Sciatic nerve (tissue), 2 donors: Measurements from ENCODE around the gene MARCHF3. TPM values are rescaled to one million over a fixed set of nuclear protein-coding genes. Genes with fewer than 3 reads are reported as not detected.
"Not testable (repeated sequence)": the region's sequence is repeated elsewhere in the genome, so short reads cannot be mapped to it uniquely, and the experiment has no call there.

Source experiments
- ATAC-seq: fragments of 200-7000 bp; cut with Tn5 transposase; one replicate; pipeline ENCODE4 v1.9.1; 2020; ENCODE audit warnings: mild to moderate bottlenecking, moderate library complexity
- DNase-seq: peaks from one replicate; pipeline ENCODE4 v3.0.0-alpha.2; 2020; ENCODE audit warnings: low spot score
- intact Hi-C: fragments of 100-400 bp; cut with DNase I; formaldehyde crosslinking; loops from one replicate; pipeline ENCODE4 v1.14.2; 2022
- total RNA-seq: library from RNA; stranded (reverse); fragmentation: NEBNext Ultra II Directional; extraction: Animal tissue kit (Norgen Biotek cat#: 25700); gene quantifications from one replicate; pipeline ENCODE4 v1.2.1, GENCODE V29; 2021
- donor health status: DM: no; HTN: no; CAD: no.
- donor health status: DM: no; HTN: no; CAD: no.

Gene MARCHF3
- total RNA-seq, 1 donor from 2014 or later, result 14.8 TPM

DNA sequence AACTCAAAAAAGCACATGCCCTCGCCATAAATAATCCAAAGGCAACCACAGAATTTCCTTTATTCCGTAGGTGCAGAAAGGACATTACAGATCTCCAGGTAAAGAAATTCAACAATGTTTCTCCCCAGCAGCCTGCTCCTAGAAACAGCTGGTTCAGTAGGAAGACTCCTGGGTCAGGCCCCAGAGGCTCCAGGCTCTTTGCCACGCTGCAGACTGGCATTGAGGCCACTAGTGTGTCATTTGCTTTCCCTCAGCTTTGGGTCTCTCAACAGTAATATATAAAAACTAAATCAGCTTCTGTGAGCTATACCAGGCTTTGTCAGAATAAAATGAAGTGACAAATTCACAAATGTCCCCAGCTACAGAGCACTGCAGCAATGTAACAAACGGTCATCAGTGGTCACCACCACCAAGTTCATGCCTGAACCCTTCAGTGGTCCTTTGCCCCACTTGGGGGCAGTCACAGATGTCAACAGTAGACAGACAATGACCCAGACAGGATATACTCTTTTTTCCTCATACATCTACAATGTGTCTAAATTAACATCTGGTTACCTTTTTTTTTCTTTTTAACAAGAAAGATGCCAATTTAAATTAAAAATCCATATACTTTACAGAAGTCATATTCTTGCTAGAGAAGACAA, 93.5 kb downstream of the MARCHF3 start:
- ATAC-seq, result no peak
- no peak for DNase-seq
- intact Hi-C loops, result no loop called here

DNA sequence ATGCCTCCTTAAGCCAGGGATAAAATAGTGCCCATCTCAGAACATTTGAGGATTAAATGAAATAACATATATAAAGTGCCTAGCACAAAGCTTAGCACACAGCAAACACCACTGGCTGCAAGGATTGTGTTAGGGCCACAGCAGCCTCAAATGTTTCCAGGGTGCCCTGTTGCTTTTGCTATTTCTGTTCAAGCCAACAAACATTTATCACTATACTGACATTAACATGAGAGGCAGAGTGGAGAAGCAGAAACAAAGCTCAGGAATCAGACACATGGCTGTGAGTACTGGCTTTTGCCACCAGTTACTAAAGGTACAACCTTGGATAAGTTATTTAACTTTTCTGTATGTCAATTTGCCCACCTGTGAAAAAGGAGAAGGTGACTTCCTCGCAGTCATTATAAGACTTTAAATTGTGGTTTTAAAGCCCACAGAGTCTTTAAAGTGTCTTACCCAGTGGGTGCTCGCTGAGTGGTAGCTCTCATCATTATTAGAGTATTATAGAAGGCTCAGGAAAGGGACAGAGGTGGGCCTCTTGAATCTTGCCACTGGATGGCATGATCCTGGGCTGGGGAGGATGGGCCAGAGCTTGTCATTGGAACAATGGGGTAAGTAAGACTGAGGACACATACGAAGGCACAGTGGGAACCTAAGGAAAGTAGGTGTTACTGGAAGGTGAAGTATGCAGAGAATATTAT, 98.2 kb downstream of the MARCHF3 start:
- ATAC-seq (no peak), DNase-seq (no peak)
- intact Hi-C loops, result no loop called here

DNA sequence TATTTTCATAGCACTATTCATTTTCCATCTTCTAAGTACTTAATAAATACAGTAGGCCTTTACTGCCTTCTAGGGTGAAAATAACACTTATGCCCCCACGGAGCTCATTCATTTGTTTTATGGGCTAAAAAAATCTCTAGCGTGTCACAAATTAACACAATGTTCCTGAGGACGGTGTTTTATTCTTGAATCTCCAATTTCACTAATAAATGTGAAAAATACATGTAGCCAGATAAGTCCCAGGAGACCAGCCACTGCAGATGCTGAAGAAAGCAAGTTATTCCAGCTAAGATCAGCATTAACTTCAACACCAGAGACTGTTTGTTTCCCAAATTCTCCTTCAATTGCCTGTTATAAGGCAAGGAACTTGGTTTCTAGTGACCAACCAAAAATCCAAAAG, 102.3 kb downstream of the MARCHF3 start:
- intact Hi-C loops, result no loop called here
- DNase-seq (no peak), ATAC-seq (no peak)

DNA sequence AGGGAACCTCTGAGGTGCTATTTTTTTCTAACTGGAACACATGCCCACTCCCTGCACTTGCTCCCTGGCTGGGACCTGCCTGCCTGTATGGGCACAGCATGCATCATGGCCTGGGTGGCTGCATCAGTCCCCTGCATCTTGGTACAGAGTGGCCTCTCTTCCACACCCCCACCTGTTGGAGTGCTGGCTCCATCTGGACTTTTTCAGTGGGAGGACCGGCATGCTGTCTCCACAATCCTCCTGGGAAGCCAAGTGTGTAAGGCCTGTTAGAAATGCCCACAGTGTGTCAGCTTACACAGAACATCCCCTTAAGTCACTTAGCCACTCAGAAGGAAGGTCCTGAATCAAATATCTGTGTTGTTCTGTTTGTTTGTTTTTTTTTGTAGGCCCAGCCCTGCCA, 102.9 kb downstream of the MARCHF3 start:
- DNase-seq (no peak), ATAC-seq (no peak)
- intact Hi-C loops, result no loop called here

DNA sequence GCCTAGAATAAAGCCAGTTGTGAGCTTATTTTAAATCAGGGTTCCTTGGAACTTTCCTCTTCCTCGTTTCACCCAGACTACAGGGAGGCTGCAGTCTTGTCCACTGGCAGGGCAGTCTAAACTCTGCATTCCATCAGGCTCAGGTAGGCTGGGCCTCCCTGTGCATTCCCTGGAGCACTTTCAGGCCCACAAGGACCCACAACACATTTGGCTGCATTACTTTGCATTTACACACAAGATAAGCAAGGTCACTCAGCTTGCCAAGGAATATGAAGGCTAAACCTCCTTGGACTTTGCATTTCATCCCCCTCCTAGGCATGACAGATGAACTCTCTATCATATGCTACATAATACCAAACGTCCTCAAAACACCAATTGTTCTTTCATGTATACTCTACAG, 104.2 kb downstream of the MARCHF3 start:
- DNase-seq (no peak), ATAC-seq (no peak)
- intact Hi-C loops, result no loop called here

DNA sequence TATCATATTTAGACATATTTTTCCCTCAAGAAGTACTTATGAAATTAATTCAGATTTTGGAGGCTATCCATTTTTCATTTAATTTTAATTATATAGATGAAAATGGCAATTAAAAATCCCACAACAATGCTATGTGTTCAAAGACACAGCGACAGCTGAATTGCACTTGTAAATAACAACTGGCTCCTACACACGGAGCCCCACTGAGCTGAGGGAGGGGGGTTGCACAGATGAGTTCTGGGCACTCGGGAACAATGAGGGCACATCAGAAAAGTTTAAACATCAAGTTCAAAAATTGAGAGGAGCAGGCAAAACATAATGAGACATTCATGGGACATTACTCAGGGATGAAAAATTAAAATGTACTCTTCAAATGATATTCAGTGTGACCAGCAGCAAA, 104.9 kb downstream of the MARCHF3 start:
- intact Hi-C loops, result no loop called here
- no peak for ATAC-seq
- no peak for DNase-seq

DNA sequence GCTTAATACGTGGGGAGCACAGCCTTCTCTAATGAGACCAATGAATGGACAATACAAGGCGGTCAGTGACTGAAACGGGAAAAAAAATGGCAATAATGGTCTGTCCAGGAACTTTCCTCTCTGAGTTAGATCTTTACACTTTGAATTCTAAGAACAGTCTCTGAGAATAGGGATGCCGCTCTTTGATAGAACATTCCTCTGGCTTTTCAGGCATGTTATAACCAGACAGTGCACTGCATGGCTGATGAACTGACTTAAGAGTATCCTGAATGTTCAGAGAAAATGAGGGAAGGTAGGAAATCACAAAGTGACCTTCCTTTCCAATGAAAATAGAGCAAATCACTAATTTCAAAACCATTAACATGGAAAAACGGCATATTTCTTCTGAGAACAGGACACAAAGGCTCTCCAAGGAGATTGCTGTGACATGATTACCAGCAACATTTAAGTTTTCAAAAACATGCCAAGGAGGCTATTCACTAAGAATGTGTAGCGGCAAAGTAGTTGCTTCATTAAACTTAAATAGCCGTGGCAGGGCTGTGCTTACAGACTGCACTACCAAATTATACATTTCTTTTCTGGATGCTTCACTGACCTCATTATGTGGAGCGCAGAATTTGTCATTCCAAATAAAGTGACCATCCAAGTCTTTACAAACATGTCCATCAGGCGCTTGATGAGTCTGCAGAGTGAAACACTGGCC, 105.9 kb downstream of the MARCHF3 start:
- no peak for DNase-seq
- intact Hi-C loops, result no loop called here
- no peak for ATAC-seq

DNA sequence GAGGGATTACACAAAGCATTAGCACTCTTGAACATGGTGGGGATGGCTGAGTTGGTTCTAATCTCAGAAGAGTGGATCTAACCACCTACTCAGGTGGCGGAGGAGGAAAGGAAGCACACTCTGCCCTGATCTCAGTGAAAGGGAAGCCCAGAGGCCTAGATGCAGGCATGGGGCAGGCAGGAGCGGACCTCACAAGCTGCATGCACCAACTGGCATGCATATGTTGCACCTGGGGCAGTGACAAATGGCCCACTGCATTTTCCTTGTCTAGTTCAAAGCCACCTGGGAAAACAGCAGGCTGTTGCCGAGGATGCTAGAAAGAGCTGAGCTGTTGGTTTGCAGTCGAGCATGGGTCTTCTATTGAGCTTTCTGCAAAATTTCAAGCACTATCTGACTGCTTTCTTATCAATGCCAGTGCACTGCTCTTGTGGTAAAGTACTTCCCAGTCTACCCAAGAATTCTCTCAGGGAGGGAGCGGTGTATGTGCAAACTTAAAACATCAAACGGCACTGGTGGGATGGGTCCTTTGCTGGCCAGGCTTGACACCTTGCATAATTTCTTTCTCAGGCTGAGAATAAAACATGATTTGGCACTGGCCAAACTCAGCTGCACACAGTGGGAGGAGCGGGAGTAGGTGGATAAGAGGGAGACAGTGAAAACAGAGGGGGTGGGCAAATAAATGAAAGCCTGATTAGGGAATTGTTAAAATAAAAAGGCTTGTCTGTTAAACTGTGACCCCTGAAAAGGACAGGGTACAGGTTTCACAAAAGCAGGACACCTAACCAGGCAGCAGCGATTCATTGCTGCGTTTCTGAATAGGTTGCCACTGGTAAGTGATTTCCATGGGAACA, 108.9 kb downstream of the MARCHF3 start:
- intact Hi-C loops, result no loop called here
- no peak for ATAC-seq
- no peak for DNase-seq

DNA sequence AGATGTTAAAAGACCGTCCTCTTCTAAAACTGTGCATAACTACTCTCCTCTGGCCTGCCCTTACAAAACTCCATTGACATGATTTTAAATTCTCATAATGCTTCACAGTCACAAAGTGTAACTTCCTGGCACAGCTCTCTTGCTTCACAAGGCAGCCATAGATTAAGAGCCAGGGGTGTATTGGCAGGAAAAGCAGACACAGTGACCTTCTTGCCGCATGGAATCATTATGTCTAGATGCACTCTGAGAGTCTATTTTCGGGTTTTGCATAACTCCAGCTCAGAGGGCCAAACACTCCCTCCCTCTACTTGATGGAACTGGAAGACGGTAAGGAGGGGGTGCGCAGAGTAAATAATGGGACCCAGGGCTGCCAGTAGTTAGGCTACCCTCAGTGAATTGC, 110.1 kb downstream of the MARCHF3 start:
- ATAC-seq (peak; percentile 69), DNase-seq (no peak)
- intact Hi-C loops, result no loop called here

DNA sequence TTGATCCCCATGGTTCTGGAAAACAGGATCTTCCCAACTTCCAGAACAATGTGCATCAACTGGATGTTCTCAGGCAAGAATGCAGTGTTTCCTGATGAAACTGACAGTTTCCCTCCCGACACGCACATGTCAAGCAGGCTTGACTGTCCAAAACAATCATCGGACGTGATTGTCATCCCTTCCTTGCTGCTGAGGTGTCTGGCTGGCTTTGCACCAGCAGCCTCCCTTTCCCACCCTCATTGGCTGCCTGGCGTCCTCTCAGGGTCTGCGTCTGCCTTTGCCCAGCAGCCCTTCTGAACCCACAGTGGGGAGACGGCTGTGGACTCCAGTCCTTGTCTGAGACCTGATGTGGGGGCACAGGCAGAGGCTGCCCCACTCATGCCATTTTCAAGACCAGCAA, 110.8 kb downstream of the MARCHF3 start:
- intact Hi-C loops, result no loop called here
- ATAC-seq (no peak), DNase-seq (no peak)

DNA sequence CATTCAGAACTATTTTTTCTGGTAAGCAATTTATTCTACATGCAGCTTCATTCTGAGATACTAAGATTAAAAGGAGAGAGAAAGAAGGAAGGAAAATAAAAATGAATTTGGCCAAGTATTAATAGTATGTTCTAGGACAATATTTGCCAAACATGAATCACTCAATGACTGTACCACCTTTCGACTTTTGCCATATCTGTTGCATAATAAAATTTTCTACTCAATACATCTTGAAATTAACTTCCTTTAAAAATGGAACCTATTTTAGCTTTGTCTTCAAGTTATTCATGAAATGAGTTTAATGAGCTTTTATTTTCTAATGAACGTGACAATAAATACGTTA, 111.8 kb downstream of the MARCHF3 start:
- DNase-seq (no peak), ATAC-seq (no peak)
- intact Hi-C loops, result no loop called here

DNA sequence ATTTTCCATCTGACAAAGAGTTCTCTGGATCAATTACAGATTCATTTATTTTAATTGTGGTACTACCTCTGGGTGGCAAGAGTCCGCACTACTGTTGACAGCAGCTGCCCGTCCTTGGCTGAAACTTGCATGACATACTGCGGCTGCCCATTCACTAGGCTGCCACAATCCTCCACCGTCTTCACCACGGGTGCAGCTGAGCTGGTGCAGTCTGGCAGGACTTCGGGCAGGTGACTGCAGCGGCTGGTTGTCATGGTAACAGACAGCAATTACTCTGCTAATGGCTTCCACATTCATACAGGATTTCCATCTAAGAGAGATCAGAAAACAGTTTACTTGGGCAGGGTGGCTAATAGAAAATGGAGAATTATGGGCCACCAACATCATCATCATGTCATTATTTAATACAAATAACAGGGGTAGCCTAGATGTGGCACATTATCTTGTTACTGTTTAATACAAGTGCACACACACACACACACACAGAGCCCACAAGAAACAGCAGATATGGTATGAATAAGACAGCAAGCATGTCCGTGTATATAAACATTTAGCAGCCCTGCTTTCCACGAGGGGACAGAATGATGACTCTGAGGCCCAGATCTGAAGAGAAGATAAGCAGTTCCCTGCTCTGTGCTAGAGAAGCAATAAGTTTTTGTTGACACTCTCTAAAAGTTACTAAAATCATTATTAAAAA, 112.3 kb downstream of the MARCHF3 start:
- ATAC-seq (no peak), DNase-seq (no peak)
- intact Hi-C loops, result no loop called here

DNA sequence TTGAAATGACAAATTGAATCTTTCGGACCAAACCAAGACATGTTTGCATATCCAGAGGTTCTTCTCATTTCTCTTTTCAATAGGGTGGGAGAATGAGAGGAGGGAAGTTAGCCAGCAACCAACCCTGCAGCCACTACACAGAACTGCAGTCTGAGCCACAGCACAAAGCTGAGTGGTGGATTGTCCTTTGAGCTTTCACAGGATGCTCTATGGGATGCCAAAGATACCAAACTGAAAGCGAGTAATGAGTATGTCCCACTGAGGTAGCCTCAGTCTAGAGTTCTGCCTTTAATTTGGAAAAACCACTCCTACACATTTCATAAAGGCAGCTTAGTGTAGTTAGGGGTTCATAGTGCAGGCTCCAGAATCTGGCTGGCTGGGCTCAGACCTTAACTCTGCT, 114.9 kb downstream of the MARCHF3 start:
- no peak for ATAC-seq

DNA sequence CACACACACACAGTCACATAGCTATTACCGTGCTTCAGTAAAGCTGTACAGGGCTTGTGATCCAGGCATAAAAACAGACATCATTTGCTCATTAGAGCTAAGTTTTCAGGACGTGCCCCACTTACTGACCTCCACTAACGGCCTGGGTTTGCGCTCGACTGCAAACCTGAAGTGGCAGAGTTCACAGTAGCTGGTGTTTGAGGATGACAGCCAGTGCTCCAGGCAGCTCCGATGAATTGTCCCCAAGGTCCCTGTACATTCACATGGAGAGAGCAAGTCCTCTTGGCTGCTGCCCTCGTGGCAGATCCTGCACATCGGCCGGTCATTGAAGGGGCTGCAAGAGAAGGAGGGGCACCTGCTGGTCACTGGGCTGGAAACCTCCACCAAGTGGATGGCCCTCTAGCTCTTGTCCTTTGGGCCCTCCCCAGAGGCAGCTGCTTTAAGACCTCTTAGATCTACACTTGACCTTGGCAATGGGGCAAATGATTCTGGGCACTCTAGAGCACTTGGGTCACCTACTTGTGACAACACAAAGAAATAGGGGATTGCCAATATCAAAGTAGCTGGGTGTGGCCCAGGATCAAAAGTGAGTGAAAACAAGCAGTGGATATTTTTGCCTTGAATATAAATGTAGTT, 115.4 kb downstream of the MARCHF3 start:
- no peak for ATAC-seq
- DNase-seq, result no peak
- intact Hi-C loops, result no loop called here

More for the DNA sequence above, 114.9 kb downstream of the MARCHF3 start:
- intact Hi-C loops, result no loop called here
- DNase-seq, result no peak

DNA sequence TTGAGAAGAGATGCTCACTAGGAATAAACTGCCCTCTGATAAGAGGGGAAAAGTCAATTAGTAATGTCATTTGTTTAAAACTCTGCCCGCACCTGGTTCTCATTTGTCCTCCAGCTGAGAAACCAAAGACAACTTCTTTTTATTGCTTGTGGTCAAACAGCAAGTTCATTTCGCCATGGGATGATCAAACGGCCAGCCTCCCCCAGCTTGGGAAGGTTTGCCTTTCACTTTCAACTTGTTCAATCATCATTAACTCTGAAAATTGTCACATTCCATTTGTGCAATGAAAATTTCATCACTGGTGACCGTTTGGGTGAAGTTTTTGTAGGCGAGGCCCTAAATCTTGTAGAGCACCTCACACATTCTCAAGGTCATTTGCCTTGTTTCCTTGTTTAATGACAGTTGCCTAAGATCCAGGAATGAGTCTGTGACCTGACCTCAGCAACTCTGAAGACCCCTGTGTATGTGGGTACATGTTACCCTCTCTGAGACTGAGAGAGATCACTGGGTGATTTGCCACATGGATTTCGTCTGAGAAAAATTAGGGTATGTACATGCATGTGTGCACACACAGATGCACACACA, 117.7 kb downstream of the MARCHF3 start:
- intact Hi-C loops, result no loop called here
- ATAC-seq, result peak; percentile 65

DNA sequence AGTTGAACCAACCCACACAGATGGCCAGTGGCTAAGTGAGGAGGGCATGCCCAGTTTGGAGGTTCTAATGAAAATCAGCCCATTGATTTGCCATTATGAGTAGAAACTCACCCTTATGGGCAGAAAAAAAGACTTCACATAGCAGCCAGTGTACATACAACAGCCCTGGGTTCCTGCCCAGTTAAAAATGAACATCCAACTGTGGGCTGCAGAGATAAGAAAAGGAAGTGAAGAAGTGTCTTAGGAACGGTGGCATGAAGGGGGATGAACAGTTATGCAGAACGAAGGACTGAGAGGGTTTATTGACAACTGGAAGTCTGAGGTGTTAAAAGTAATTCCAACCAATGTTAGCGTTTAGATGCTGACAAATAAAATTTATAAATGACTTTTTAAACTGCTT, 118.4 kb downstream of the MARCHF3 start:
- no peak for DNase-seq
- ATAC-seq, result no peak
- intact Hi-C loops, result no loop called here

More for the DNA sequence above, 117.7 kb downstream of the MARCHF3 start:
- no peak for DNase-seq

DNA sequence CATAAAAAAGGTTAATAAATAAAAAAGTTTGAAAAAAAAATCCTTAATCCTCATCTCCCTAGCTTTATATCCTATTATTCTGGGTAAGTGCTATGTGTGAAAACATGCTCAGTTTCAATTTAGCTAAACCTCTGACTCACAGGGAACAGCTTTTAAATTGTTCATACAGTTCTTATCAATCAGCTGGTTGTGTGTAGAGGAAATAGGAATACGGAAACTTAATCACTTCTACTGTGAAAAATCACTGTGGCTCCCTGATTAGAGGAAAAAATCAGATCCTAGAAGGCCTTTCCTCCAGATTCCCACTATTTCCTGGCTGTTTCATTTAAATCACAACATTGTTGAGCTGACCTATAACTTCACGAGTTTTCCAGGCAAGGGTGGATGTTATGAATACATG, 120.5 kb downstream of the MARCHF3 start:
- DNase-seq, result no peak
- no peak for ATAC-seq
- intact Hi-C loops, result no loop called here

DNA sequence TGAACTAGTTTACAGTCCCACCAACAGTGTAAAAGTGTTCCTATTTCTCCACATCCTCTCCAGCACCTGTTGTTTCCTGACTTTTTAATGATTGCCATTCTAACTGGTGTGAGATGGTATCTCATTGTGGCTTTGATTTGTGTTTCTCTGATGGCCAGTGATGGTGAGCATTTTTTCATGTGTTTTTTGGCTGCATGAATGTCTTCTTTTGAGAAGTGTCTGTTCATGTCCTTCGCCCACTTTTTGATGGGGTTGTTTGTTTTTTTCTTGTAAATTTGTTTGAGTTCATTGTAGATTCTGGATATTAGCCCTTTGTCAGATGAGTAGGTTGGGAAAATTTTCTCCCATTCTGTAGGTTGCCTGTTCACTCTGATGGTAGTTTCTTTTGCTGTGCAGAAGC, 126.0 kb downstream of the MARCHF3 start:
- intact Hi-C loops, ATAC-seq, DNase-seq: not testable (repeated sequence)
